H9 (cell line): ENCODE results near the gene GAGE13. TPM values are rescaled to one million over a fixed set of nuclear protein-coding genes. Genes with fewer than 3 reads are reported as not detected.

ENCODE experiments used
- DNase-seq: peaks from one replicate; pipeline ENCODE4 v3.0.0-alpha.2; 2017
- H2AFZ ChIP-seq: one replicate; pipeline ENCODE4 v1.6.1; 2013; ENCODE audit warnings: mild to moderate bottlenecking, low read length, control low read depth, moderate library complexity
- H2AK5ac ChIP-seq: 2 replicates; pipeline ENCODE4 v1.6.1; 2013; ENCODE audit warnings: low read length, control low read depth, mixed read lengths; ENCODE audit not compliant: insufficient read length
- H2BK120ac ChIP-seq: one replicate; pipeline ENCODE4 v1.6.1; 2013; ENCODE audit warnings: low read depth, mild to moderate bottlenecking, low read length, control low read depth, inconsistent platforms; ENCODE audit not compliant: poor library complexity, severe bottlenecking
- H2BK12ac ChIP-seq: 2 replicates; pipeline ENCODE4 v1.6.1; 2013; ENCODE audit warnings: low read length, control low read depth, mixed read lengths, low read depth; ENCODE audit not compliant: insufficient read length
- H2BK15ac ChIP-seq: 2 replicates; pipeline ENCODE4 v1.6.1; 2013; ENCODE audit warnings: low read depth, low read length, control low read depth
- H2BK20ac ChIP-seq: one replicate; pipeline ENCODE4 v1.6.1; 2013; ENCODE audit warnings: low read depth, mild to moderate bottlenecking, low read length, control low read depth, inconsistent platforms; ENCODE audit not compliant: poor library complexity, severe bottlenecking
- H2BK5ac ChIP-seq: 2 replicates; pipeline ENCODE4 v1.6.1; 2013; ENCODE audit warnings: low read length, control low read depth, mixed read lengths; ENCODE audit not compliant: insufficient read length
- H3K14ac ChIP-seq: 2 replicates; pipeline ENCODE4 v1.6.1; 2013; ENCODE audit warnings: low read length, control low read depth; ENCODE audit not compliant: insufficient read depth
- H3K18ac ChIP-seq: 2 replicates; pipeline ENCODE4 v1.6.1; 2013; ENCODE audit warnings: low read depth, mild to moderate bottlenecking, mixed read lengths, low read length, control low read depth; ENCODE audit not compliant: insufficient read length
- H3K23ac ChIP-seq: 2 replicates; pipeline ENCODE4 v1.6.1; 2013; ENCODE audit warnings: low read length, control low read depth, mixed read lengths, low read depth; ENCODE audit not compliant: insufficient read length
- H3K23me2 ChIP-seq: 2 replicates; pipeline ENCODE4 v1.6.1; 2013; ENCODE audit warnings: low read depth, mild to moderate bottlenecking, mixed read lengths, low read length, control low read depth; ENCODE audit not compliant: insufficient read length, poor library complexity, severe bottlenecking
- H3K27ac ChIP-seq: 2 replicates; pipeline ENCODE4 v1.5.1; 2013; ENCODE audit warnings: low read length, control low read depth, mixed read lengths, low read depth; ENCODE audit not compliant: insufficient read length
- H3K27me3 ChIP-seq: 2 replicates; pipeline ENCODE4 v1.6.1; 2013; ENCODE audit warnings: low read length, control low read depth, inconsistent platforms; ENCODE audit not compliant: insufficient read depth
- H3K4ac ChIP-seq: 2 replicates; pipeline ENCODE4 v1.6.1; 2013; ENCODE audit warnings: low read depth, mild to moderate bottlenecking, control low read depth, inconsistent platforms, low read length, moderate library complexity
- H3K4me1 ChIP-seq: 2 replicates; pipeline ENCODE4 v1.6.1; 2013; ENCODE audit warnings: low read length, control low read depth, inconsistent platforms; ENCODE audit not compliant: insufficient read depth
- H3K4me2 ChIP-seq: 2 replicates; pipeline ENCODE4 v1.6.1; 2013; ENCODE audit warnings: low read length, control low read depth, mixed read lengths; ENCODE audit not compliant: insufficient read length, insufficient read depth
- H3K56ac ChIP-seq: 2 replicates; pipeline ENCODE4 v1.6.1; 2013; ENCODE audit warnings: low read depth, mild to moderate bottlenecking, mixed read lengths, low read length, control low read depth; ENCODE audit not compliant: insufficient read length
- H3K79me1 ChIP-seq: 2 replicates; pipeline ENCODE4 v1.6.1; 2013; ENCODE audit warnings: low read depth, mild to moderate bottlenecking, moderate library complexity, low read length, control low read depth, inconsistent platforms; ENCODE audit not compliant: insufficient read depth, poor library complexity, severe bottlenecking
- H3K79me2 ChIP-seq: 2 replicates; pipeline ENCODE4 v1.6.1; 2013; ENCODE audit warnings: low read length, control low read depth, inconsistent platforms; ENCODE audit not compliant: insufficient read depth
- H3K9ac ChIP-seq: 2 replicates; pipeline ENCODE4 v1.6.1; 2013; ENCODE audit warnings: low read length, control low read depth, mixed read lengths; ENCODE audit not compliant: insufficient read length; ENCODE audit errors: extremely low read depth
- H3K9me3 ChIP-seq: one replicate; pipeline ENCODE4 v1.6.1; 2013; ENCODE audit warnings: low read depth, low read length, inconsistent platforms; ENCODE audit not compliant: control insufficient read depth
- H3T11ph ChIP-seq: one replicate; pipeline ENCODE4 v1.6.1; 2013; ENCODE audit warnings: mild to moderate bottlenecking, low read length, control low read depth, inconsistent platforms
- H4K20me1 ChIP-seq: one replicate; pipeline ENCODE4 v1.6.1; 2013; ENCODE audit not compliant: control insufficient read depth, insufficient read length, insufficient read depth
- H4K5ac ChIP-seq: 2 replicates; pipeline ENCODE4 v1.6.1; 2013; ENCODE audit warnings: low read depth, mild to moderate bottlenecking, mixed read lengths, low read length, control low read depth; ENCODE audit not compliant: insufficient read length
- H4K8ac ChIP-seq: replicated peaks from 2 replicates; pipeline ENCODE4 v1.6.1; 2013; ENCODE audit warnings: low read length, control low read depth, mixed read lengths, low read depth; ENCODE audit not compliant: insufficient read length
- H4K91ac ChIP-seq: 2 replicates; pipeline ENCODE4 v1.6.1; 2013; ENCODE audit warnings: low read depth, mild to moderate bottlenecking, moderate library complexity, mixed read lengths, low read length, control low read depth; ENCODE audit not compliant: insufficient read length
- H3K27ac Mint-ChIP-seq, 3 experiments: 2 replicates in 2 of 3; 3 replicates in 1 of 3; pipeline ENCODE4 v1.8.0; 2020 to 2021; ENCODE audit warnings: mixed read lengths in 3 of 3, mild to moderate bottlenecking in 1 of 3, moderate library complexity in 1 of 3
- H3K27me3 Mint-ChIP-seq: 2 replicates; pipeline ENCODE4 v1.8.0; 2021; ENCODE audit warnings: low read depth, mild to moderate bottlenecking, moderate library complexity, mixed read lengths
- H3K36me3 Mint-ChIP-seq, 3 experiments: 2 replicates in 2 of 3; 3 replicates in 1 of 3; pipeline ENCODE4 v1.8.0; 2020 to 2021; ENCODE audit warnings: low read depth in 3 of 3, mixed read lengths in 3 of 3; ENCODE audit not compliant: insufficient read depth in 1 of 3
- H3K4me1 Mint-ChIP-seq, 2 experiments: 2 replicates each; pipeline ENCODE4 v1.8.0; 2020; ENCODE audit warnings: mixed read lengths in 2 of 2
- H3K4me3 Mint-ChIP-seq, 2 experiments: 2 replicates in 1 of 2; 3 replicates in 1 of 2; pipeline ENCODE4 v1.8.0; 2020 to 2021; ENCODE audit warnings: mild to moderate bottlenecking in 2 of 2, mixed read lengths in 2 of 2, moderate library complexity in 1 of 2
- H3K9me3 Mint-ChIP-seq, 2 experiments: 2 replicates in 1 of 2; 3 replicates in 1 of 2; pipeline ENCODE4 v1.8.0; 2020; ENCODE audit warnings: mild to moderate bottlenecking in 2 of 2, mixed read lengths in 2 of 2, moderate library complexity in 1 of 2
- CTCF ChIP-seq: fragments of 200-600 bp; sonication (generic); conservative IDR thresholded peaks from 3 replicates; pipeline ENCODE4 v1.8.0; 2021; ENCODE audit warnings: antibody characterized with exemption, mild to moderate bottlenecking
- WGBS: extraction: QIAGEN DNeasy Blood & Tissue Kit; methylation state at CpG from one replicate; pipeline ENCODE4 v1.1.7; 2013; ENCODE audit warnings: missing lambda C conversion rate, low lambda C conversion rate, mixed read lengths; ENCODE audit not compliant: insufficient read length; ENCODE audit errors: extremely low coverage; 5-methylcytosine and 5-hydroxymethylcytosine counted together
- total RNA-seq: library from RNA; stranded (reverse); gene quantifications from 2 replicates; pipeline ENCODE4 v1.2.1, GENCODE V29; 2021

Gene GAGE13
- total RNA-seq, 1 experiment from 2014 or later = not detected

DNA sequence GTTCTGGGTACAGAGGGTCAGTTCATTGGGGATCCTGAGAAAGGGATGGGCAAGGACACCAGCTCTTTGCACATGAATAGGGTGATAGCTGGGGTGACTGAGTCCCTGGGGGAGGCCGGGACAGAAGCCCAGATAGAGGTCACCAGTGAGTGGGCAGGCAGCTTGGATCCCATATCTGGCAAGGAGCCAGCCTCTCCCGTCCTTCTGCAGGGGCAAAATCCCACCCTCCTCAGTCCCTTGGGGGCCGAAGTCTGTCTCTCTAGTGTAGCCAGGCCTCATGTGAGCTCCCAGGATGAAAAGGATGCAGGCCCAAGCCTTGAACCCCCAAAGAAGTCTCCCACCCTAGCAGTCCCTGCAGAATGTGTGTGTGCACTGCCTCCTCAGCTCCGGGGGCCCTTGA lies 44.8 kb upstream of the GAGE13 start:
- no peak overlapping the region for H3K56ac ChIP-seq

More for the DNA sequence above, 44.8 kb upstream of the GAGE13 start:
- no peak overlapping the region for H3T11ph ChIP-seq
- H4K8ac ChIP-seq = no peak overlapping the region
- no peak overlapping the region for H3K9ac ChIP-seq
- H2AFZ ChIP-seq = no peak overlapping the region
- H3K4me2 ChIP-seq = no peak overlapping the region
- no peak overlapping the region for H3K4ac ChIP-seq
- no peak overlapping the region for H4K5ac ChIP-seq
- H3K27ac Mint-ChIP-seq = no peak overlapping the region
- no peak overlapping the region for H3K18ac ChIP-seq
- no peak overlapping the region for H2BK120ac ChIP-seq
- H3K9me3 ChIP-seq = peaks cover 21% of the 10 kb centered on the region
- H3K27ac ChIP-seq = no peak overlapping the region
- H3K27me3 Mint-ChIP-seq = peaks cover 2% of the 10 kb centered on the region
- TF ChIP-seq CTCF = no peak
- H2BK15ac ChIP-seq = no peak overlapping the region
- H3K9me3 Mint-ChIP-seq = peaks cover 60 to 69% of the 10 kb centered on the region in 2 experiments
- peaks cover 4 to 11% of the 10 kb centered on the region in 2 experiments for H3K4me1 Mint-ChIP-seq
- H3K4me3 Mint-ChIP-seq = no peak overlapping the region
- no peak overlapping the region for H2BK5ac ChIP-seq
- no peak overlapping the region for H2BK12ac ChIP-seq
- H3K23ac ChIP-seq = no peak overlapping the region
- no peaks in the 10 kb centered on the region for H3K23me2 ChIP-seq
- H3K79me2 ChIP-seq = no peaks in the 10 kb centered on the region
- no peaks in the 10 kb centered on the region for H3K4me1 ChIP-seq
- H3K14ac ChIP-seq = no peak overlapping the region
- no peak overlapping the region for H4K91ac ChIP-seq
- no peaks in the 10 kb centered on the region for H4K20me1 ChIP-seq
- no peaks in the 10 kb centered on the region for H3K27me3 ChIP-seq
- DNase-seq = no peak
- no peak overlapping the region for H2BK20ac ChIP-seq
- no peak overlapping the region for H2AK5ac ChIP-seq
- H3K79me1 ChIP-seq = no peaks in the 10 kb centered on the region
- no CpG with 5 or more reads among the region's 4 CpGs for WGBS
- H3K36me3 Mint-ChIP-seq = peaks cover 1 to 4% (median 4%) of the 10 kb centered on the region in 3 experiments; a peak in 5 of 7 replicates
